ENCODE results near the gene SRRM5. TPM values are rescaled to one million over a fixed set of nuclear protein-coding genes. Genes with fewer than 3 reads are reported as not detected.

The SRRM5 gene
- total RNA-seq, 1 experiment from 2014 or later = 0.70 TPM

DNA sequence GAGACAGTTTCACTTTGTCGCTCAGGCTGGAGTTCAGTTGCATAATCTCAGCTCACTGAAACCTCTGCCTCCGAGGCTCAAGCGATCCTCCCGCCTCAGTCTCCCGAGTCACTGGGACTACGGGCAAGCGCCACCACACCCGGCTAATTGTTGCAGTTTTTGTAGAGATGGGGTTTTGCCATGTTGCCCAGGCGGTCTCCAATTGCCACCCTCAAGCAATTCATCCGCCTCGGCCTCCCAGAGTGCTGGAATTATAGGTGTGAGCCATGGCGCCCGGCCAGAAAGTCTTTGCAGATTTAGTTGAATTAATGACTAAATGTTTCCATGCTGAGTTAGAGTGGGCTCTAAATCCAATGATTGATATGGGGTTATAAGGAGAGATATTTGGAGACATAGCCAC is 32.3 kb downstream of the SRRM5 start:
- H3K18ac ChIP-seq (ENCODE audit: insufficient read length, low read depth, low read length) = no peak overlapping the region
- no peak overlapping the region for H3K14ac ChIP-seq (ENCODE audit: insufficient read depth, low read length)
- no peak overlapping the region for H2AFZ ChIP-seq (ENCODE audit: low read length)
- no peak overlapping the region for H2AK5ac ChIP-seq (ENCODE audit: insufficient read length, low read length)
- no peak overlapping the region for H4K5ac ChIP-seq (ENCODE audit: insufficient read length, low read depth, low read length)
- no peak overlapping the region for H2BK15ac ChIP-seq (ENCODE audit: low read depth, low read length)
- H3K27me3 ChIP-seq (ENCODE audit: insufficient read depth, low read length) = peaks cover 12% of the 10 kb centered on the region; the same call in 1 of the 2 replicates
- no peak overlapping the region for H2BK20ac ChIP-seq (ENCODE audit: low read depth, low read length, poor library complexity, severe bottlenecking)
- WGBS (ENCODE audit: extremely low coverage, insufficient read length, low lambda C conversion rate) = no CpG with 5 or more reads among the region's 13 CpGs
- no peak overlapping the region for H3K23ac ChIP-seq (ENCODE audit: insufficient read length, low read depth, low read length)
- H3K79me2 ChIP-seq (ENCODE audit: insufficient read depth, low read length) = no peaks in the 10 kb centered on the region
- Mint-ChIP-seq H3K36me3 (ENCODE audit: insufficient read depth in 1 of 3, low read depth in 3 of 3) (peaks cover 23 to 33% (median 27%) of the 10 kb centered on the region in 3 experiments), H3K4me3 (no peak overlapping the region), H3K4me1 (peaks cover 4 to 13% of the 10 kb centered on the region in 2 experiments; a peak in 3 of 4 replicates), H3K27ac (peak overlapping the region in 1 of 3 experiments; percentile 1; a peak in 1 of 7 replicates), H3K9me3 (peaks cover 14 to 24% of the 10 kb centered on the region in 2 experiments), H3K27me3 (ENCODE audit: low read depth) (peaks cover 46% of the 10 kb centered on the region)
- H2BK12ac ChIP-seq (ENCODE audit: insufficient read length, low read depth, low read length) = no peak overlapping the region
- no peaks in the 10 kb centered on the region for H3K79me1 ChIP-seq (ENCODE audit: insufficient read depth, low read depth, low read length, poor library complexity, severe bottlenecking)
- no peak overlapping the region for H4K8ac ChIP-seq (replicated peaks; ENCODE audit: insufficient read length, low read depth, low read length)
- H3K9ac ChIP-seq (ENCODE audit: extremely low read depth, insufficient read length, low read length) = no peak overlapping the region
- H3K4me1 ChIP-seq (ENCODE audit: insufficient read depth, low read length) = 0 out of 2 replicates have a peak, but pooled peaks cover 2% of the 10 kb centered on the region
- no peak overlapping the region for H3K27ac ChIP-seq (ENCODE audit: insufficient read length, low read depth, low read length)
- no peak overlapping the region for H3T11ph ChIP-seq (ENCODE audit: low read length)
- no peak for DNase-seq
- H3K4ac ChIP-seq (ENCODE audit: low read depth, low read length) = no peak overlapping the region
- no peak overlapping the region for H4K91ac ChIP-seq (ENCODE audit: insufficient read length, low read depth, low read length)
- no peak overlapping the region for H2BK120ac ChIP-seq (ENCODE audit: low read depth, low read length, poor library complexity, severe bottlenecking)
- no peak overlapping the region for H2BK5ac ChIP-seq (ENCODE audit: insufficient read length, low read length)
- H3K9me3 ChIP-seq (ENCODE audit: control insufficient read depth, low read depth, low read length) = no peaks in the 10 kb centered on the region
- H3K56ac ChIP-seq (ENCODE audit: insufficient read length, low read depth, low read length) = no peak overlapping the region
- peaks cover 7% of the 10 kb centered on the region for H3K23me2 ChIP-seq (ENCODE audit: insufficient read length, low read depth, low read length, poor library complexity, severe bottlenecking)
- no peaks in the 10 kb centered on the region for H4K20me1 ChIP-seq (ENCODE audit: control insufficient read depth, insufficient read depth, insufficient read length)
- TF ChIP-seq, protein P1, sequence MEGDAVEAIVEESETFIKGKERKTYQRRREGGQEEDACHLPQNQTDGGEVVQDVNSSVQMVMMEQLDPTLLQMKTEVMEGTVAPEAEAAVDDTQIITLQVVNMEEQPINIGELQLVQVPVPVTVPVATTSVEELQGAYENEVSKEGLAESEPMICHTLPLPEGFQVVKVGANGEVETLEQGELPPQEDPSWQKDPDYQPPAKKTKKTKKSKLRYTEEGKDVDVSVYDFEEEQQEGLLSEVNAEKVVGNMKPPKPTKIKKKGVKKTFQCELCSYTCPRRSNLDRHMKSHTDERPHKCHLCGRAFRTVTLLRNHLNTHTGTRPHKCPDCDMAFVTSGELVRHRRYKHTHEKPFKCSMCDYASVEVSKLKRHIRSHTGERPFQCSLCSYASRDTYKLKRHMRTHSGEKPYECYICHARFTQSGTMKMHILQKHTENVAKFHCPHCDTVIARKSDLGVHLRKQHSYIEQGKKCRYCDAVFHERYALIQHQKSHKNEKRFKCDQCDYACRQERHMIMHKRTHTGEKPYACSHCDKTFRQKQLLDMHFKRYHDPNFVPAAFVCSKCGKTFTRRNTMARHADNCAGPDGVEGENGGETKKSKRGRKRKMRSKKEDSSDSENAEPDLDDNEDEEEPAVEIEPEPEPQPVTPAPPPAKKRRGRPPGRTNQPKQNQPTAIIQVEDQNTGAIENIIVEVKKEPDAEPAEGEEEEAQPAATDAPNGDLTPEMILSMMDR (conservative IDR thresholded peaks at IDR 0.05) = no peak
- H3K4me2 ChIP-seq (ENCODE audit: insufficient read depth, insufficient read length, low read length) = no peak overlapping the region
